ENCODE measurements around the gene CBX2. TPM values are rescaled to one million over a fixed set of nuclear protein-coding genes. Genes with fewer than 3 reads are reported as not detected.
A peak's percentile ranks its signal among the peaks of the same experiment; 100 is the strongest.

The CBX2 gene
- total and polyA plus RNA-seq, 2 donors (not counting 1 experiment from before 2014, with no cell fraction given) = 0.77 to 0.83 TPM

- H3K36me3 ChIP-seq (ENCODE audit: control insufficient read depth, insufficient read depth, low read length) = no peaks in the 10 kb centered on the region
- H3K4me2 ChIP-seq (ENCODE audit: extremely low read depth, insufficient read depth, low read length) = no peak overlapping the region
- no peaks in the 10 kb centered on the region for H3K4me1 ChIP-seq (ENCODE audit: control insufficient read depth, extremely low read depth, insufficient read depth, low read length)
- no peak overlapping the region for H2AFZ ChIP-seq (ENCODE audit: low read length)
- no peaks in the 10 kb centered on the region for H4K20me1 ChIP-seq (ENCODE audit: control insufficient read depth, extremely low read depth, insufficient read depth, low read length)
- no peak for DNase-seq (ENCODE audit: low read depth in 2 of 2)
- no peak overlapping the region for H3K9ac ChIP-seq (ENCODE audit: insufficient read depth, low read length)
- no peaks in the 10 kb centered on the region for H3K9me3 ChIP-seq (ENCODE audit: control insufficient read depth, insufficient read depth, low read depth, low read length)
- H3K27me3 ChIP-seq (ENCODE audit: control insufficient read depth, insufficient read depth, low read length) = peaks cover 28% of the 10 kb centered on the region
- no peak overlapping the region for H3K27ac ChIP-seq (ENCODE audit: insufficient read depth, low read length)
- no peak overlapping the region for H3K4me3 ChIP-seq (replicated peaks in 1 of 4; ENCODE audit: control extremely low read depth in 1 of 4, insufficient read depth in 1 of 4, low read depth in 3 of 4, low read length in 4 of 4)
- H3K79me2 ChIP-seq (ENCODE audit: control insufficient read depth, insufficient read depth, low read length) = no peaks in the 10 kb centered on the region
- TF ChIP-seq CTCF (conservative IDR thresholded peaks at IDR 0.05 in 1 of 2, IDR thresholded peaks at IDR 0.05 in 1 of 2; ENCODE audit: low read depth in 1 of 2, low read length in 2 of 2) (no peak), EZH2 (IDR thresholded peaks at IDR 0.05; ENCODE audit: low read length, missing control alignments) (no peak)
Measured at GRCh38 chr17:79745641-79746105, 32.3 kb upstream of the CBX2 start.

GRCh38 chr17:79746889-79747507, 30.9 kb upstream of the CBX2 start:
- no peak overlapping the region for H2AFZ ChIP-seq (ENCODE audit: low read length)
- H3K4me3 ChIP-seq (replicated peaks in 1 of 4; ENCODE audit: control extremely low read depth in 1 of 4, insufficient read depth in 1 of 4, low read depth in 3 of 4, low read length in 4 of 4) = no peak overlapping the region
- H4K20me1 ChIP-seq (ENCODE audit: control insufficient read depth, extremely low read depth, insufficient read depth, low read length) = no peaks in the 10 kb centered on the region
- no peak overlapping the region for H3K9ac ChIP-seq (ENCODE audit: insufficient read depth, low read length)
- DNase-seq (ENCODE audit: low read depth in 2 of 2) = no peak
- H3K27me3 ChIP-seq (ENCODE audit: control insufficient read depth, insufficient read depth, low read length) = peaks cover 28% of the 10 kb centered on the region
- H3K4me1 ChIP-seq (ENCODE audit: control insufficient read depth, extremely low read depth, insufficient read depth, low read length) = no peaks in the 10 kb centered on the region
- TF ChIP-seq EZH2 (IDR thresholded peaks at IDR 0.05; ENCODE audit: low read length, missing control alignments) (peak; percentile 52), CTCF (conservative IDR thresholded peaks at IDR 0.05 in 1 of 2, IDR thresholded peaks at IDR 0.05 in 1 of 2; ENCODE audit: low read depth in 1 of 2, low read length in 2 of 2) (no peak)
- H3K4me2 ChIP-seq (ENCODE audit: extremely low read depth, insufficient read depth, low read length) = no peak overlapping the region
- no peaks in the 10 kb centered on the region for H3K79me2 ChIP-seq (ENCODE audit: control insufficient read depth, insufficient read depth, low read length)
- no peaks in the 10 kb centered on the region for H3K36me3 ChIP-seq (ENCODE audit: control insufficient read depth, insufficient read depth, low read length)
- H3K27ac ChIP-seq (ENCODE audit: insufficient read depth, low read length) = no peak overlapping the region
- H3K9me3 ChIP-seq (ENCODE audit: control insufficient read depth, insufficient read depth, low read depth, low read length) = no peaks in the 10 kb centered on the region

- H3K4me2 ChIP-seq (ENCODE audit: extremely low read depth, insufficient read depth, low read length) = no peak overlapping the region
- no peaks in the 10 kb centered on the region for H3K4me1 ChIP-seq (ENCODE audit: control insufficient read depth, extremely low read depth, insufficient read depth, low read length)
- no peak overlapping the region for H3K9ac ChIP-seq (ENCODE audit: insufficient read depth, low read length)
- H2AFZ ChIP-seq (ENCODE audit: low read length) = no peak overlapping the region
- no peaks in the 10 kb centered on the region for H3K9me3 ChIP-seq (ENCODE audit: control insufficient read depth, insufficient read depth, low read depth, low read length)
- no peaks in the 10 kb centered on the region for H3K79me2 ChIP-seq (ENCODE audit: control insufficient read depth, insufficient read depth, low read length)
- H3K4me3 ChIP-seq (replicated peaks in 1 of 4; ENCODE audit: control extremely low read depth in 1 of 4, insufficient read depth in 1 of 4, low read depth in 3 of 4, low read length in 4 of 4) = no peak overlapping the region
- DNase-seq (ENCODE audit: low read depth in 2 of 2) = no peak
- no peak overlapping the region for H3K27ac ChIP-seq (ENCODE audit: insufficient read depth, low read length)
- no peaks in the 10 kb centered on the region for H4K20me1 ChIP-seq (ENCODE audit: control insufficient read depth, extremely low read depth, insufficient read depth, low read length)
- peaks cover 28% of the 10 kb centered on the region for H3K27me3 ChIP-seq (ENCODE audit: control insufficient read depth, insufficient read depth, low read length)
- no peaks in the 10 kb centered on the region for H3K36me3 ChIP-seq (ENCODE audit: control insufficient read depth, insufficient read depth, low read length)
- TF ChIP-seq CTCF (conservative IDR thresholded peaks at IDR 0.05 in 1 of 2, IDR thresholded peaks at IDR 0.05 in 1 of 2; ENCODE audit: low read depth in 1 of 2, low read length in 2 of 2) (no peak), EZH2 (IDR thresholded peaks at IDR 0.05; ENCODE audit: low read length, missing control alignments) (peak; percentile 97)
Measured at GRCh38 chr17:79747508-79748294, 30.2 kb upstream of the CBX2 start.

Data from fibroblast of lung (primary cell).